GM18526 (cell line): ENCODE measurements around the gene SURF2.

Experiments used
- POLR2A ChIP-seq: IDR thresholded peaks from 3 replicates; pipeline ENCODE4 v1.6.1; 2011; ENCODE audit not compliant: insufficient read length; ENCODE audit errors: extremely low read depth

Gene SURF2

GRCh38 chr9:133334161-133334560 lies 22.2 kb upstream of the SURF2 start:
- TF ChIP-seq POLR2A, result no peak

- TF ChIP-seq POLR2A, result peak; percentile 78
These were observed 20.2 kb upstream of the SURF2 start, which contains the start of gene SURF6 for GRCh38 chr9:133335924-133336811. Gene SURF6 (minus strand): TSS chr9:133336188. CDS start chr9:133336132, 56 bp downstream.

GRCh38 chr9:133339641-133340040 lies 16.7 kb upstream of the SURF2 start:
- no peak for TF ChIP-seq POLR2A

GRCh38 chr9:133340256-133340655 lies 16.1 kb upstream of the SURF2 start:
- TF ChIP-seq POLR2A, result no peak

GRCh38 chr9:133340916-133341315 lies 15.4 kb upstream of the SURF2 start:
- no peak for TF ChIP-seq POLR2A

- no peak for TF ChIP-seq POLR2A
These were observed 14.8 kb upstream of the SURF2 start for GRCh38 chr9:133341369-133342068.

GRCh38 chr9:133342069-133342406 lies 14.3 kb upstream of the SURF2 start:
- no peak for TF ChIP-seq POLR2A

- TF ChIP-seq POLR2A, result no peak
These were observed 13.8 kb upstream of the SURF2 start for GRCh38 chr9:133342570-133342969.

GRCh38 chr9:133344071-133344470 lies 12.3 kb upstream of the SURF2 start:
- TF ChIP-seq POLR2A, result no peak

- TF ChIP-seq POLR2A, result no peak
These were observed 11.4 kb upstream of the SURF2 start for GRCh38 chr9:133344979-133345378.

- no peak for TF ChIP-seq POLR2A
These were observed 10.8 kb upstream of the SURF2 start for GRCh38 chr9:133345596-133345995.

GRCh38 chr9:133346021-133346785 lies 10.1 kb upstream of the SURF2 start:
- no peak for TF ChIP-seq POLR2A

- no peak for TF ChIP-seq POLR2A
These were observed 8.8 kb upstream of the SURF2 start for GRCh38 chr9:133347515-133347984.

GRCh38 chr9:133347985-133348717 lies 8.2 kb upstream of the SURF2 start, which contains the start of the genes MED22 and RPL7A:
Gene MED22 (minus strand): TSS chr9:133348131. CDS start chr9:133346662, 1,469 bp downstream.
Gene RPL7A (plus strand): TSS chr9:133348218. CDS start chr9:133348244, 26 bp downstream.
- peak; percentile 99 for TF ChIP-seq POLR2A

- no peak for TF ChIP-seq POLR2A
These were observed 7.4 kb upstream of the SURF2 start for GRCh38 chr9:133348718-133349573.
